CD4-positive, alpha-beta T cell treated with Interleukin-15 for 4 hours (primary cell): ENCODE data around the gene C19orf47.
A peak's percentile ranks its signal among the peaks of the same experiment; 100 is the strongest.

ENCODE experiments used
- DNase-seq: peaks from one replicate; pipeline ENCODE4 v3.0.0-alpha.2; 2020; ENCODE audit warnings: low spot score

Gene C19orf47, protein sequence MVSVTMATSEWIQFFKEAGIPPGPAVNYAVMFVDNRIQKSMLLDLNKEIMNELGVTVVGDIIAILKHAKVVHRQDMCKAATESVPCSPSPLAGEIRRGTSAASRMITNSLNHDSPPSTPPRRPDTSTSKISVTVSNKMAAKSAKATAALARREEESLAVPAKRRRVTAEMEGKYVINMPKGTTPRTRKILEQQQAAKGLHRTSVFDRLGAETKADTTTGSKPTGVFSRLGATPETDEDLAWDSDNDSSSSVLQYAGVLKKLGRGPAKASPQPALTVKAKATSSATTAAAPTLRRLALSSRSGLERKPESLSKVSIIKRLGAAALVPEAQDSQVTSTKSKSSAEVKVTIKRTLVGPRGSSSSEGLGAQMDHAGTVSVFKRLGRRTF

DNA sequence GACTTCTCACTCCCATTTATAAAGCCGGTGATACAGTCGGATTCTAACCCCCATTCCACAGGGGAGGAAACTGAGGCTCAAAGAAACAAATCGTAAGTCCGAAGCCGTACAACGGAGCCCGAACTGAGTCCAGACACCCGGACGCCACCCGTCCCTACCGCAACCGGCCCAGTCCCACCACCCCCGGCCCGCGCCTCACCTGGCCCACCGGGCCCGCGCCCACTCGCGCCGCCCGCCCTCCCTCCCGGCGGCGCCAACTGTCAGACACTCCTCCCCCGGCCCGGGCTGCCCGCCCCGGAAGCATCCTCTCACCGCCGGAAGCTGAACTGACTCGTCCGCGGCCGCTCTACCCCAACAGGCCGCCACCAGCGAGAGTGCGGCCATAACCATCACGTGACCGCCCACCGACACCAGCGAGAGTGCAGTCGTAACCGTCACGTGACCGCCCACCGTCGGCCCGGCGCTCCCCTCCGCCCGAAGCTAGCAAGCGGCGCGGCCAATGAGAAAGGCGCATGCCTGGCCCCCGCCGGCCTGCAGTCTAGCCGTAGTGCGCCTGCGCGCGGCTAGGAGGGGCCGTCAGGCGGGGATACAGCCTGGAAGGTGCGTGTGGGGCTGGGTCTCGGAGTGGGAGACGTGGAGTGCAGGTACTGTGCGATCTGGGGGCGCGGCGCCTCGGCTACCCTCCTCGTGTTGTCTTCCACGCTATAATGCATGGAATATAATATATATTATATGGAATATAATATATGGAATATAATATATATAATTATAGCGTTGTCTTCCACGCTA, at the start of gene C19orf47, which contains the start of gene PLD3:
Gene C19orf47, minus strand, starts transcription at position 273 of the 789 bp plus-strand sequence. CDS start 6,540 bp downstream, outside the sequence.
Gene PLD3, plus strand, starts transcription at position 571 of the 789 bp plus-strand sequence. CDS start 17,789 bp downstream, outside the sequence.
- peak; percentile 99 for DNase-seq

DNA sequence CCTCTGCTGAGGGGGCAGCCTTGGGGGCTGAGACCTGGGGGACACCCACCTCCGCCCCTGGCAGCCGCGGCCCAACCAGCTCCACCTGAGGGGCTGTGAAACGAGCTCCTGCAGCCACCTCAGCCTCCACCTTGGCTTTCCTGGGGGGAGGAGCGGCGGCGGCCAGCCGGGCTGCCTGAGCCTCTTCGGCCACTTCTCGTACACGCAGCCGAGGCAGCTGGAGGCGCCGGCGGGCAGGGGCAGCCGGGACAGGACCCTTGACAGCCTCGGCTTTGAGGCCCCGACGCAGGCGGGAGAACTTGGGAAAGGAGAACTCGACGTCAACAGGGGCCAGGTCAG, 49.3 kb upstream of the C19orf47 start:
- DNase-seq: no peak

DNA sequence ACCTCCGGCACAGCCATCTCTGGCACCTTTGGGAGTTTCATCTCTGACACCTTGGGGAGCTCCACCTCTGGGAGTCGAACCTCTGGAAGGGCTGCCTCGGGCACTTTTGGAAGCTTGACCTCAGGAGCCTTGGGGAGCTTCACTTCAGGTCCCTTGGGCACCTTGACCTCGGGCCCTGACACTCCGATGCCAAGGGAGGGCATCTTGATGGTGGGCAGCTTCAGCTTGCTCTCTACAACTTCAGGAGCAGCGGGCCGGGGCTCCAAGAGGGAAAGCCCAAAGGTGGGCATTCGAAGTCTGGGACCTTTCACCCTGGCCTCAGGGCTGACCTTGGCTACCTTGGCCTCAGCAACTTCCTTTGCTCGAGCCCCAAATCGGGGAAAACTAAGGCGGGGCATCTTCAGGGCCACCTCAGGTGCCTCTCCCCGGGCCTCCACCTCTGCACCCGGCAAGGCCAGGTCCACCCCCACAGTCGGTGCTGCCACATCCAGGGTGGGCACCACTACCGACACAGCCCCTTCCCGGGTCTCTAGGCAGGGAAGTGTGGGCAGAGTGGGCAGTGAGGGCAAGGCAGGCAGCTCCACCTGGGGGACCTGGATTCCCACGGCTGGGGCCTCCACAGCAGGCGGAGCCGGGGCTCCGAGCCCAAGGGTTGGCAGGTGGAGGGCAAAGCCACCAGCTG, 48.8 kb upstream of the C19orf47 start:
- DNase-seq: no peak

- no peak for DNase-seq
Observed at GRCh38 chr19:40395956-40396355, 47.8 kb upstream of the C19orf47 start.

- DNase-seq: no peak
Observed at GRCh38 chr19:40394816-40395210, 46.6 kb upstream of the C19orf47 start.

DNA sequence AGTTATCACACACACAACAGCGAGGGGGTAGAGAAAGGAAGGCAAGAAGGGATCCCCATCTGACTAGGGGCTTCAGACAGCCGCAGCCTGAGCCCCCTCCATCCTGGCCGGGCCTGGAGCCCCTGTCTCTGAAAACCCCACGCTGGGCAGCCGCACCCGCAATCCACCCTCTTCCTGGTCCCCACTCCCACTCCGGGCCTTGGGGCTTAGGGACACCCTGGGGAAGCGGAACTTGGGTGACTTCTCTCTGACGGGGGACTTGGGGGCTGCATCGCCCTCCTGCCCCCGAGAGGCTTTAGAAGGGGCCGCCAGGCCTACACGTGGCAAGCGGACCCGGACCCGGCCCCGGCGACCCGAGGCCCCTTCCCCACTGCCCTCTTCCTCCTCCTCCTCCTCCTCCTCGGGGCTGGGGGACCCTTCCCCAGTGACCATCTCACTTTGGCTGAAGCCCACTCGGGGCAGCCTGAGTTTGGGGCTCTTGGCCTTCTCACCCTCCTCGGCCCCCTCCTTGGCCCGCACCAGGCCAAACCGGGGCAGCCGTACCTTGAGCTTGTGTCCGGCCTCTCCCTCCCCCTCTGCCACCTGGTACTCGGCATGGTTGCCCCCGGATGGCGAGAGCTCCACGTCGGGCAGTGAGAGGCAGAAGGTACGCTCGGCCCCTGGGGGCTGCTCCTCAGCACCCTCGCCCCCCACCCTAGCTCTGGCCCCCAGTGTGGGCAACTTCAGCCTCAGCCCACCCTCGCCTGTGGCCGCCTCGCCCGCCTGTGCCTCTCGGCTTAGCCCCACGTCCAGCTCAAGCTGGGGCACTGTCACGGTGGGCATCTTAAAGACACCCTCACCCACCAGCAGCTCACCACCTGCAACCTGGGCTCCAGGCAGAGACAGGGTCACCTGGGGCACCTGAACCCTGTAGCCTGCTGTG, 46.0 kb upstream of the C19orf47 start:
- no peak for DNase-seq

DNA sequence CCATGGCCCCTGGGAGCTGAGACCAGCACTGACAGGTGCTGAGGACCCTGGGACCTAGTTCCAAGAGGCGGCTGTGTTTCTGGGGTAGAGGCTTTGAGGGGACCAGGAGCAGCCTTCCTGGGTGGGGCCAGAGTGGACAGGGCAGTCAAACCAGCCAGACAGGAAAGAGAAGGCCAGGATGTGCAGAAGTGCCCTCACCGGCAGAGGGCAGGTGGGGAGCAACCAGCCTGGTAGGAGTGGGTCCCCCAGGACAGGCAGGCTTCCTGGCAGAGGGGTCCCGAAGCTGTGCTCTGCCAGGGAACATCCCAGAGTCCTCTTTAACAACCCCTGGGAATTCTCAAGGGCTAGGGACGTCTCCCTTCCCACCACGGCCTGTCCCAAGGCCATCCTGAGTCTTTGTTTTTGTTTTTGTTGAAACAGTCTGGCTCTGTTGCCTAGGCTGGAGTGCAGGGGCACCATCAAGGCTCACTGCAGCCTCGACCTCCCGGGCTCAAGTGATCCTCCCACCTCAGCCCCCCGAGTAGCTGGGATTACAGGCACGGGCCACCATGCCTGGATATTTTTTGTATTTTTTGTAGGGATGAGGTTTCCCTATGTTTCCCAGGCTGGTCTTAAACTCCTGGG, 44.8 kb upstream of the C19orf47 start:
- DNase-seq: no peak

DNA sequence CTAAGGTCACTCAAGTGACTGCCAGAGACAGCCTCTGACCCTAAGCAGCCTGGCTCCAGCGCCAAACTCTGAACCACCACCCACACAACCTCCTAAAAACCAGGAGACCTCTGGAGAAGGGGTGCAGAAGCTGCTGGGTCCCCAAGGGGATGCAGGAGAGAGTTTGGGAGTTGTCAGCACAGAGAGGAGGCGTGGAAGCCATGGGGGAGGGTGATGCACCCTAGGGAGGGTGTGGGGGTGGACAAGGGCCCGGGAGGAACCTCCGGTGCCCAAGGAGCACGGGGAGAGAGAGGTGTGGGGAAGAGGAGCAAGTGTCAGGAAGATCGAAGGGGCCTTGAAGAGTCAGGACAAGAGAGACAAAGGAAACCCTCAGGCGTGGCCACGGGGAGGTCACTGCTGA, 43.9 kb upstream of the C19orf47 start:
- no peak for DNase-seq

GRCh38 chr19:40390084-40390742, 42.0 kb upstream of the C19orf47 start, which contains the start of gene HIPK4:
Gene HIPK4, minus strand, starts transcription at chr19:40390181. Its CDS starts 279 bp downstream, at chr19:40389902.
- DNase-seq: no peak

GRCh38 chr19:40389404-40390083, 41.3 kb upstream of the C19orf47 start:
- DNase-seq: no peak

GRCh38 chr19:40388481-40388880, 40.3 kb upstream of the C19orf47 start:
- DNase-seq: no peak

- DNase-seq: no peak
Observed at GRCh38 chr19:40387155-40387554, 39.0 kb upstream of the C19orf47 start.

DNA sequence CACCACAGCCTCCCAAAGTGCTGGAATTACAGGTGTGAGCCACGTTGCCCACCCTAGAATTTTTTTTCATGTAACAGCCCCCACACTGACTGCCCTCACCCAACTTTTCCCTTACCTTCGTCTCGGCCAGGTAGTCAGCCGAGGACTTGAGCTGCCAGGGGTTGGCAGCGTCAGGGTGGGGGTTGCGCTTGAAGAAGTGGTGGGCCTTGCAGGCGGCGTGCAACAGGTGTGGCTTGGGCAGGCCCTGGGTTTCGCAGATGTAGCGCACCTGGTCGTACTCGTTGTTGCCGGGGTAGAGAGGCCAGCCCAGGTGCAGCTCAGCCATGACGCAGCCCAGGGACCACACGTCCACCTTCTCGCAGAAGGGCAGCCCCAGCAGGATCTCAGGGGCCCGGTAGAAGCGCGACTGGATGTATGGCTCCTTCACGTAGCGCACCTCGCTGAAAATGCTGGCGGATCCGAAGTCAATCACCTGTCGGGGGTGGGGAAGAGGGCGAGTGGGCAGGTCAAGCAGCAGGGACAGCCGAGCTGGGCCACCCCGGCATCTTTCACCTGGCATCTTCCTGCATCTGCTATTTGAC, 35.6 kb upstream of the C19orf47 start:
- DNase-seq: no peak

GRCh38 chr19:40381321-40381720, 33.1 kb upstream of the C19orf47 start:
- DNase-seq: no peak

DNA sequence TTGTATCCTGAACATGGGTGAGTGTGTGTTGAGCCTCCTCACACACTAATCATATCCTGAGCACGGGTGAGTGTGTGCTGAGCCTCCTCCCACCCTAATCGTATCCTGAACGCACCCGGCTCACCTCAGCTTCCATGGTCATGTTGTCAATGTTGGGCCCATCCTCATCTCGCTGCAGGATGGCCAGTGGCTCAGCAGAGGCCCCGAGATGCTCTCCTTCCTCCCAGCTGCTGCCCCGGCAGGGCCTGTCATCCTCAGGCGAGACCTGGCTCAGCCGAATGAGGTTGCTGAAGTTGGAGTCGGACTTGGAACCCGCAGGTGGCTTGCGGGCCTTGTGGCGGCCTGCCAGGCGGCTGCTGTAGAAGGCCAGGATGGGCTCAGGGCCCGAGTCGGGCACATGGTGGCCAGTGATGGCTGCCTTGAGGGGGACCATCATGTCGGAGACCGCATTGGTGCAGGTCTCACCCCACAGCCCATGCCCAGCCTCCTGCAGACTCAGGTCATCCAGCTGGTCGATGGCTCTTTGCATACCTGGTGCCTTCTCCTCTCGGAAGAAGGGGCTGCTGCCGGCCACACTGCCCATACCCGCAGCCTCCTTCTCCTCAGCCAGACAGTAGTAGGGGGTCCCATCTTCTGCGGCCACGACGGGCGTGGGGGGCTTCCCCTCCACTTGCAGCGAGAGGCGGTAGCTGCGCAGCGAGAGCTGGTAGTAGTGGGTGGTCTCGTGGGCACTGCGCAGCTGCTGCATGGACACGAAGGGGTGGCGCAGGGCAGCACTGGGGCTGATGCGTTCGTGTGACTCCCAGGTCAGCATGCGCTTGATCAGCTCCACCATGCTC, 32.2 kb upstream of the C19orf47 start:
- DNase-seq: no peak

- no peak for DNase-seq
Observed at GRCh38 chr19:40379446-40380198, 31.4 kb upstream of the C19orf47 start.

GRCh38 chr19:40378509-40378908, 30.3 kb upstream of the C19orf47 start:
- DNase-seq: no peak

GRCh38 chr19:40377876-40378385, 29.7 kb upstream of the C19orf47 start:
- DNase-seq: no peak
